MM.1S (cell line): Measurements from ENCODE around the gene HPX.

ENCODE experiments used
- DNase-seq: peaks from one replicate; pipeline ENCODE4 v3.0.0-alpha.2; 2015
- H2AFZ ChIP-seq: fragments of 300-600 bp; sonication (generic); 2 replicates; pipeline ENCODE4 v1.6.0; 2016; ENCODE audit warnings: antibody characterized with exemption, low read length
- H3F3A ChIP-seq: fragments of 300-600 bp; sonication (generic); 2 replicates; pipeline ENCODE4 v1.6.1; 2016; ENCODE audit warnings: mild to moderate bottlenecking, antibody characterized with exemption, low read length, moderate library complexity, mixed read lengths; ENCODE audit not compliant: insufficient read depth
- H3K27ac ChIP-seq: fragments of 300-600 bp; sonication (generic); 2 replicates; pipeline ENCODE4 v1.5.1; 2016; ENCODE audit warnings: mild to moderate bottlenecking, low read length
- H3K27me3 ChIP-seq: fragments of 300-600 bp; sonication (generic); replicated peaks from 2 replicates; pipeline ENCODE4 v1.6.0; 2016; ENCODE audit warnings: low read length; ENCODE audit not compliant: insufficient read depth
- H3K36me3 ChIP-seq: fragments of 300-600 bp; sonication (generic); replicated peaks from 2 replicates; pipeline ENCODE4 v1.6.1; 2016; ENCODE audit warnings: mild to moderate bottlenecking, low read length, mixed read lengths; ENCODE audit not compliant: insufficient read depth
- H3K4me1 ChIP-seq: fragments of 300-600 bp; sonication (generic); 2 replicates; pipeline ENCODE4 v1.6.1; 2016; ENCODE audit warnings: low read length, mixed read lengths
- H3K4me2 ChIP-seq: fragments of 300-600 bp; sonication (generic); 2 replicates; pipeline ENCODE4 v1.6.0; 2016; ENCODE audit warnings: low read depth, low read length
- H3K4me3 ChIP-seq: fragments of 300-600 bp; sonication (generic); 2 replicates; pipeline ENCODE4 v1.5.1; 2016; ENCODE audit warnings: low read length, mixed read lengths
- H3K79me2 ChIP-seq: fragments of 300-600 bp; sonication (generic); 2 replicates; pipeline ENCODE4 v1.6.1; 2016; ENCODE audit warnings: mixed run types, low read length, mixed read lengths
- H3K9ac ChIP-seq: fragments of 300-600 bp; sonication (generic); 2 replicates; pipeline ENCODE4 v1.6.1; 2016; ENCODE audit warnings: low read length, mixed read lengths
- H3K9me2 ChIP-seq: fragments of 300-600 bp; sonication (generic); replicated peaks from 2 replicates; pipeline ENCODE4 v1.6.1; 2016; ENCODE audit warnings: mild to moderate bottlenecking, low read length, mixed read lengths; ENCODE audit not compliant: insufficient read depth
- H3K9me3 ChIP-seq: fragments of 300-600 bp; sonication (generic); replicated peaks from 2 replicates; pipeline ENCODE4 v1.6.1; 2016; ENCODE audit warnings: mild to moderate bottlenecking, low read length, mixed read lengths; ENCODE audit not compliant: insufficient read depth
- H4K20me1 ChIP-seq: fragments of 300-600 bp; sonication (generic); 2 replicates; pipeline ENCODE4 v1.6.1; 2016; ENCODE audit warnings: mild to moderate bottlenecking, low read length, moderate library complexity, mixed read lengths; ENCODE audit not compliant: insufficient read depth
- EZH2 ChIP-seq: fragments of 300-600 bp; sonication (generic); optimal IDR thresholded peaks from 2 replicates; pipeline ENCODE3; 2017; ENCODE audit warnings: low read depth, mild to moderate bottlenecking, antibody characterized with exemption, low read length, mixed read lengths
- EZH2phosphoT487 ChIP-seq: fragments of 300-600 bp; sonication (generic); IDR thresholded peaks from 2 replicates; pipeline ENCODE4 v1.6.1; 2018; ENCODE audit warnings: antibody characterized with exemption, low read length
- TF ChIP-seq, protein P1 (sequence below): fragments of 300-600 bp; sonication (generic); IDR thresholded peaks from 2 replicates; pipeline ENCODE4 v1.5.1; 2016; ENCODE audit warnings: antibody characterized with exemption, low read length, mixed read lengths

The HPX gene

DNA sequence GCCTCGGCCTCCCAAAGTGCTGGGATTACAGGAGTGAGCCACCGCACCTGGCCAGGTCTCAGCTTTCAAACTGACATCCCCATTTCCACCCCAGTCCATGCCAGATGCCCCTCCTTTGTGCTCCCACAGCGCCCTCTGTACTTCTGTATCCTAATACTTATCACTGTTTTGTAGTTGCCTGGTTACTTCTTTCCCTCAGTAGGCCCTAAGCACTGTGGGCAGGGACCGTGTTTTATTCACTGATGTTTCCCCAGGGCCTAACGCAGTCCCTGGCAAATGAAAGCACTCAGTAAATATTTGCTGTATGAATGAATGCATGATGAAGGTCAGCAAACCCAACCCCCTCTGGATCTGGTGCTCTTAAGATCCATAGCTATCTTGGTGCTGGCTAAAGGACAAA is 35.1 kb upstream of the HPX start:
- no peak overlapping the region for H3K9ac ChIP-seq
- 0 out of 2 replicates have a peak, but pooled peaks cover 7% of the 10 kb centered on the region for H3K4me1 ChIP-seq
- H3K4me3 ChIP-seq, result no peak overlapping the region
- peaks cover 14% of the 10 kb centered on the region for H3F3A ChIP-seq
- no peak overlapping the region for H3K4me2 ChIP-seq
- no peak overlapping the region for H3K27ac ChIP-seq
- no peak for DNase-seq
- peaks cover 22% of the 10 kb centered on the region for H3K79me2 ChIP-seq
- no peaks in the 10 kb centered on the region for H3K27me3 ChIP-seq
- no peaks in the 10 kb centered on the region for H3K9me3 ChIP-seq
- TF ChIP-seq, protein P1, sequence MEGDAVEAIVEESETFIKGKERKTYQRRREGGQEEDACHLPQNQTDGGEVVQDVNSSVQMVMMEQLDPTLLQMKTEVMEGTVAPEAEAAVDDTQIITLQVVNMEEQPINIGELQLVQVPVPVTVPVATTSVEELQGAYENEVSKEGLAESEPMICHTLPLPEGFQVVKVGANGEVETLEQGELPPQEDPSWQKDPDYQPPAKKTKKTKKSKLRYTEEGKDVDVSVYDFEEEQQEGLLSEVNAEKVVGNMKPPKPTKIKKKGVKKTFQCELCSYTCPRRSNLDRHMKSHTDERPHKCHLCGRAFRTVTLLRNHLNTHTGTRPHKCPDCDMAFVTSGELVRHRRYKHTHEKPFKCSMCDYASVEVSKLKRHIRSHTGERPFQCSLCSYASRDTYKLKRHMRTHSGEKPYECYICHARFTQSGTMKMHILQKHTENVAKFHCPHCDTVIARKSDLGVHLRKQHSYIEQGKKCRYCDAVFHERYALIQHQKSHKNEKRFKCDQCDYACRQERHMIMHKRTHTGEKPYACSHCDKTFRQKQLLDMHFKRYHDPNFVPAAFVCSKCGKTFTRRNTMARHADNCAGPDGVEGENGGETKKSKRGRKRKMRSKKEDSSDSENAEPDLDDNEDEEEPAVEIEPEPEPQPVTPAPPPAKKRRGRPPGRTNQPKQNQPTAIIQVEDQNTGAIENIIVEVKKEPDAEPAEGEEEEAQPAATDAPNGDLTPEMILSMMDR, result no peak
- TF ChIP-seq EZH2 (no peak), EZH2phosphoT487 (no peak)
- no peaks in the 10 kb centered on the region for H3K9me2 ChIP-seq
- no peak overlapping the region for H2AFZ ChIP-seq
- H3K36me3 ChIP-seq, result no peaks in the 10 kb centered on the region
- no peaks in the 10 kb centered on the region for H4K20me1 ChIP-seq

DNA sequence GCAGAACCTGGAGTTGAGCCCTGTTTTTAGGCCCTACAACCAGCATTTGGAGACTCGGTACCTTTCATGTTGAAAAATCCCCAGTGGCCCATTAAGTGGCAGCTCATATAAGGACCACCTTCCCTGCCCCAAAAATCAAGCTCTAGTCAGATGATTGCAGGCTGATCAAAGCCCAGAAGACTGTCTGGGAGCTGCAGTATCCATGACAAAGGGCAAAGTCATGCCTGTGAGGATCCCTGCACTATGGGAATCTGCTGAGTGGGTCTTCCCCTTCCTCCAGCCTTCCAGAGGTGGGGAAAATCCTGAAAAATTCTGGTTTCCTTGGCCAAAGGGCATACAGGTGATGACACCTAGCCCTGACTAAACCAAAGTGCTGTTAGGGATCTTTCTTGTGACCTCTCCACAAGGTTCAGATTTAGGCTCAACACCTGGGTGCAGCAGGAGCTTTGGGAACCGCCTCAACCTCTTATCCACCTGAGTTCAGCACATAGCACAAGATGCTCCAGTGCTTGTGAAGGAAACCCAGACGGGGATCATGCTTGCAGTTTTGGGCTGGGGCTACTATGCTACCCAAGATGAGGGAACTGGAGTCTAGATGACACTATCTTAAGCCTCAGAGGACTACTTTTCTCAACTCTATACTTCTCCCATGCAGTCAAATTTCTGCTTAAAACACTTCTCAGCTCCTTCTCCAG is 34.2 kb upstream of the HPX start:
- H3K9me3 ChIP-seq, result no peaks in the 10 kb centered on the region
- H2AFZ ChIP-seq, result no peak overlapping the region
- H3K9ac ChIP-seq, result no peak overlapping the region

DNA sequence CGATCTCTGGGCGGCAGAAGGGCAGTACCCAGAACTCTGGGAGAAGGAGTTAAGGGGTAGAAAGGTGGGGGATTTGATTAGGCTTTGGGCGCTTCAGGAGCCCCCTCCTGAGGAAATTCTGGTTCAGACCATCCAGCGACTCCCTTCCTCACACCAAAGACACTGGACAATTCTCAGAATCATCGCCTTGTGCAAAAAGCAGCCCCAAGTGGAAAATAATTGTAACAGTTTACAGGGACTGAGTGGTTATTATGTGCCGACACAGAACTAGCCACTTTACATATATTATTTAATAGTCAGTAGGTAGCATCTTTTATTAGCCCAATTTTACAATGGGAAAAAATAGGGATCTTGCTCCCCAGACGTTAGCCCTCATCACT is 33.6 kb upstream of the HPX start:
- Histone ChIP-seq H3K4me1 (0 out of 2 replicates have a peak, but pooled peaks cover under 1% of the 10 kb centered on the region), H4K20me1 (no peaks in the 10 kb centered on the region), H3K9me3 (no peaks in the 10 kb centered on the region), H3F3A (peaks cover 14% of the 10 kb centered on the region), H3K79me2 (peaks cover 6% of the 10 kb centered on the region; the same call in 1 of the 2 replicates), H3K9ac (no peak overlapping the region), H2AFZ (no peak overlapping the region), H3K27me3 (no peaks in the 10 kb centered on the region), H3K27ac (no peak overlapping the region), H3K4me3 (no peak overlapping the region), H3K9me2 (no peaks in the 10 kb centered on the region), H3K36me3 (no peaks in the 10 kb centered on the region), H3K4me2 (0 out of 2 replicates have a peak overlapping the region, but pooled peaks have one; percentile 28)
- TF ChIP-seq, protein P1, result 0 out of 2 replicates have a peak, but pooled peaks have one; percentile 5
- no peak for TF ChIP-seq EZH2phosphoT487
- no peak for TF ChIP-seq EZH2
- DNase-seq, result no peak

More for the DNA sequence above, 34.2 kb upstream of the HPX start:
- Histone ChIP-seq H4K20me1 (no peaks in the 10 kb centered on the region), H3K79me2 (peaks cover 12% of the 10 kb centered on the region), H3K4me3 (no peak overlapping the region), H3F3A (peaks cover 14% of the 10 kb centered on the region), H3K27me3 (no peaks in the 10 kb centered on the region), H3K4me2 (no peak overlapping the region), H3K4me1 (0 out of 2 replicates have a peak, but pooled peaks cover under 1% of the 10 kb centered on the region), H3K36me3 (no peaks in the 10 kb centered on the region), H3K9me2 (no peaks in the 10 kb centered on the region), H3K27ac (no peak overlapping the region)
- TF ChIP-seq, protein P1, result no peak
- no peak for TF ChIP-seq EZH2phosphoT487
- no peak for TF ChIP-seq EZH2
- DNase-seq, result no peak
